ENCODE results near the gene TCHP. TPM values are rescaled to one million over a fixed set of nuclear protein-coding genes. Genes with fewer than 3 reads are reported as not detected.
A peak's percentile ranks its signal among the peaks of the same experiment; 100 is the strongest.
"Not testable (repeated sequence)": the region's sequence is repeated elsewhere in the genome, so short reads cannot be mapped to it uniquely, and the experiment has no call there.

The TCHP gene
- total RNA-seq, 1 donor from 2014 or later: 13.3 TPM

GRCh38 chr12:109879351-109880042 is 20.6 kb upstream of the TCHP start:
- DNase-seq (ENCODE audit: low read depth): no peak

- no peak for DNase-seq (ENCODE audit: low read depth)
Observed at GRCh38 chr12:109880043-109880931, 19.8 kb upstream of the TCHP start, which contains the start of gene GLTP. Gene GLTP, minus strand, starts transcription at chr12:109880541. Its CDS starts 167 bp downstream, at chr12:109880374.

GRCh38 chr12:109880938-109881337 is 19.1 kb upstream of the TCHP start:
- no peak for DNase-seq (ENCODE audit: low read depth)

- no peak for DNase-seq (ENCODE audit: low read depth)
Observed at GRCh38 chr12:109881752-109882151, 18.3 kb upstream of the TCHP start.

DNA sequence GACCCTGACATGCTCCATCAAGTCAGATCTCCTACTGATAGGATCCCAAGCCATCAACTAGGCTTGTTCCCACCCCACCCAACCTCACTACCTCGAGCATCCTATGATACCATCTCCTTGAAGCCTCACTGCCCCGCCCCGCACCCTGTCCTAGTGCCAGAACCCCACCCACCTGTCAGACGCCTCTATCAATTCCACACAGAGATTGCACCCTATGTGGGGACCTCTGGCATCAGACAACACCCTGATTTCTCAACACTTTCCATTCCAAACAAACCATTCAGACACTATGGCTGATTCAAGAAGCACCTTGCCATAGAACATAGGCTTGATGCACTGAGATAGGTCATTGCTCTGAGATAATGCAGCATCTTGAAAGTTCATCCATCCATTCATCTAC is 16.6 kb upstream of the TCHP start:
- no peak for DNase-seq (ENCODE audit: low read depth)

GRCh38 chr12:109885616-109886015 is 14.5 kb upstream of the TCHP start:
- DNase-seq (ENCODE audit: low read depth): no peak

DNA sequence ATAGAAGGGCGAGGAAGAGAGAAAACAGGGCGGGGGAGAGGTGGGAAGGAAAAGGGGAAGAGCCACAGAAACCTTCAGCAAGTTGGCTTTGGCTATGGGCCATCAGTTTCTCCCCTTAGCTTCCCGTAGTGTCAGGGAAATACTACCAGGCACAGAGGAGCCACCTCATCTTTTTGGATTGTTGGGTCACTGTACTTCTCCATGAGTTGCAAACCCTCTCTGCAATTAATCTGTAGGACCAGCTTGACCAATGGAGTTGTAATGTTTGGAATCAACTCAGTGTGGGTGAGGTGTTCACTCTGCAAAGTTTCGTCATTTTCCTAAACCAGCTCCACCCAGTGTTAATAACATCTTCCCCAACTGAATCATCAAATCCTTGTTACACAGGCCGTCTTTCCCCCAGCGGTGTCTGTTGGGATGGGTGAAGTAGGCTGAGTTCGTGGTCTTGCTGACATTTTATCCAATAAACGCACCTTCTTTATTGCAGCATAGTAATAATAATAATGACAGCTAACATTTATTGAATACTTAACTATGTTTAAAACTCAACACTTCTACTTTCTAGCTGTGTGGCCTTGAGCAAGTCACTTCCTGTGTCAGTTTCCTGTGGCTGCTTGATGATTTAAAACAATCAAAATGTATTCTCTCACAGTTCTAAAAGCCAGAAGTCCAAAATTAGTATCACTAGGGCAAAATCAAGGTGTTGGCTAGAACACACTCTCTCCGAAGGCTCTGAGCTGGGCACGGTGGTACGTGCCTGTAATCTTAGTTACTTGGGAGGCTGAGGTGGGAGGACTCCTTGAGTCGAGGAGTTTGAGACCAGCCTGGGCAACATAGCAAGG is 11.7 kb upstream of the TCHP start:
- DNase-seq (ENCODE audit: low read depth): peak; percentile 74

- DNase-seq (ENCODE audit: low read depth): peak; percentile 86
Observed at GRCh38 chr12:109890620-109891170, 9.4 kb upstream of the TCHP start.

- DNase-seq (ENCODE audit: low read depth): not testable (repeated sequence)
Observed at GRCh38 chr12:109891731-109892130, 8.3 kb upstream of the TCHP start.

DNA sequence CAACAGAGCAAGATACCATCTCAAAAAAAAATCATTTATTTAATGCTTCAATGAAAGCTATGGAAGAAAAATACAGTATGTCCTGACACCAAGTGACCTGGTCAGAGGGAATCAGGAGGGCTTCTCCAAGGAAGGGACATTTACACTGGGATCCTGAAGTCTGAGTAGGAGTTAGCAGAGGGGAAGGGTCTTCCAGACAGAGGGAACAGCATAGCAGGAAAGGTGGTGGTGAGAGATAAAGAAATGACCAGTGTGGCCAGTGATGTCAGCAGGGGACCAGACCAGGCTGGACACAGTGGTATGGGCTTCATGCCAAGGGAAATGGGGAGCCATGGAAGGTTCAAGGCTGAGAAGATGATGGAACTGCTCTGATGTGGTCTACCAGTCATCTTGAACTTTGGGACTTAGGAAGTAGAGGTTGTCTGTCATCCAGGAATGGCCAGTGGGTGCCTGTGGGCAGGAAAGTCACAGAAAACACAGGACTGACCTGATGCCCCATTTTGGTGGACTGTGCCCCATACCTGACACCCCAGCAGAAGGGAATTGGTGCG is 7.8 kb upstream of the TCHP start:
- DNase-seq (ENCODE audit: low read depth): no peak

DNA sequence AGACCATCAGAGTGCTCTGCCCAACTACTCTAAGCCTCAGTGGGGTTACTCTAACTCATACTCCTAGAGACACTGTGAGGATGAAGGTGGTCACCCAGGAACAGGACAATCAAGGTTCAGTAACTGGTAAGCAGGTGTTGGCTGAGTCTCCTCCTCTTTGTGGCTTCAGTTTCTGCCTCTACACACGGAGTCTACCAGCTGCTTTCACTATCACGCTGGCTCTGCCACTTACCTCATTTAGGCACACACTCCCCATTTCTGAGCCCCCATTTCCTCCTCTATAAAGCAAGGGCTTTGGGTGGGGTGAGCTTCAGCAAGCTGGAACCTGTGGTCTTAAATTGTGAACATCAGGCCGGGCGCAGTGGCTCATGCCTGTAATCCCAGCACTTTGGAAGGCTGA is 7.3 kb upstream of the TCHP start:
- no peak for DNase-seq (ENCODE audit: low read depth)

- no peak for DNase-seq (ENCODE audit: low read depth)
Observed at GRCh38 chr12:109893261-109893995, 6.6 kb upstream of the TCHP start.

DNA sequence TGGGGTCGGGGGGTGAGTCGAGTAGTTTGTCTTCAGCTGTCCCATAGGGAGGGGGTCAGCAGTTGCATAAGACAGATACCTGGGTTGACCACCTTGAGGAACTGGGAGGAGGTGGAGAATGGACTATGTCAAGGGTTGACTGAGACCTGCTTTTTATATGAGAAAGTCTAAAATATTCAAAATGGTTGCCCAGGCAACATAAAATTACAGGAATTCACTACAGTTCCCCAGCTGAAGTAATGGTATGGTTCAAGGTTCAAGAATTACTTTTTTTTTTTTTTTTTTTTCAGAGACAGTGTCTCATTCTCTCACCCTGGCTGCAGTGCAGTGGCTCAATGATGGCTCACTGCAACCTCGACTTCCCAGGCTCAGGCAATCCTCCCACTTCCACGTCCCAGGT is 5.1 kb upstream of the TCHP start:
- no peak for DNase-seq (ENCODE audit: low read depth)

GRCh38 chr12:109896188-109896587 is 3.9 kb upstream of the TCHP start:
- DNase-seq (ENCODE audit: low read depth): no peak

GRCh38 chr12:109897029-109897428 is 3.0 kb upstream of the TCHP start:
- DNase-seq (ENCODE audit: low read depth): no peak

GRCh38 chr12:109899345-109899744 is 729 bp upstream of the TCHP start:
- DNase-seq (ENCODE audit: low read depth): not testable (repeated sequence)

DNA sequence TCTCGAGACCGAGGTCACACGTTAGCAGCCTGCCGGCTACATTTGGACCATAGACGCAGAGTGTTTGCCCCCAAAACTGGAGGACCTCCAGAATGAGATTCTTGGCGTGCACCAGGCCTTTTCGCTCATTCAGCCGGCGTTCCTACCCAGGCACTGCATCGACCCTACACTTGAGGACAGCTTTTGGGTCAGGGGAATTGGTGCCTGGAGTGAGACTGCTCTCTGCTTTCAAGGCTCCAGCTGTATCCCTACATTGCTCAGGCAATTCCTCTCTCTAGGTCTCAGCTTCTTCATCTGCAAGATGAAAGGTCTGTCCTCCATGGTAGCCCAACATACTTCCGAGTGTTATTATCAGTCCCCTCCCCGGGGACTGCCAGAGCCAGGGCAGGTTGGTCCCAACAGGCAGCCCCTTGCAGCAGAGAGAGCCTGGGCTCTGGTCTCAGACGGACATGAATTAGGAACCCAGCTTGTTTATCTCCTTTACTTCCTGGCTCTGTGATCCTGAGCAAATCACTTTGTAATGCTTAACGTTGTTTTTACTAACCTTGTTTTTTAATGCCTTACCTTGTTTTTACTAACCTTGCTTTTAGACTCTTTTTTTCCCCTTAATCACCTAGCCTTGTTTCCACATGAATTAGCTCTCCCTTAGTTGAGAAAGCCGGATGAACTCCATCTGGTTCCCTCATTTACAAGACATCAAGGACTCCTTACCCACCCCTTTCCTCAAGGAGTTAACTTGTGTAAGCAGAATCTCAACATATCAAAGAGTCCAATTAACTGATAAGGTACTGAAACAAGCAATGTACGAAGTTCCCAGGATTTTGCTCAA is 892 bp downstream of the TCHP start:
- peak; percentile 40 for DNase-seq (ENCODE audit: low read depth)

GRCh38 chr12:109902891-109903418 is 2.9 kb downstream of the TCHP start:
- DNase-seq (ENCODE audit: low read depth): no peak

DNA sequence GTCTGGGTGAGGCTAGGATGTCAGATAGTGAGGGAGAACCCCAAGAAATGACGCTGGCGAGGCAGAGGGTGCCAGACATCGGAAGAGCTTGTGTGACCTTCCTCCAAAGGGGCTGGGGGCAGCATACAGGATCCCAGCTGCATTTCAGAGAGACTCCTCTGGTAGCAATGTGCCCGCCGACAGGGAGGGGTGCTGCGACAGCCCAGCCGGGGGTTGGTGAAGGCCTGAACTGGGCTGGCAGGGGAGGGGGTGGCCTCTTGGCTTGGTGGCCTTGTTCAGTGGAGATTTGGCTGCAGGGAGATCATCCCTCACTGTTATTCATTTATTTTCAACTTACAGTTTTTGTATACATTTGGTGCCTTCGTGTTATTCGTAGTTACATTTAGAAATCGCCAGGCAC is 5.2 kb downstream of the TCHP start:
- no peak for DNase-seq (ENCODE audit: low read depth)
